RWPE1 (cell line): ENCODE results near the gene NUP210.

Source experiments
- CTCF ChIA-PET: fragments of 350-600 bp; sonication (Branson Sonifier 250); formaldehyde crosslinking; extraction: SDS; loops from one replicate; lab custom pipeline; 2021; lab: Yijun Ruan, JAX
- POLR2A ChIA-PET: fragments of 400-600 bp; formaldehyde crosslinking; extraction: SDS; loops from one replicate; lab custom pipeline; 2020; ENCODE audit warnings: antibody characterized with exemption; ENCODE audit not compliant: low non-redundant PET; lab: Yijun Ruan, JAX
- DNase-seq: peaks from one replicate; pipeline ENCODE4 v3.0.0; 2012; ENCODE audit warnings: low spot score
- H3K27ac ChIP-seq: fragments of 450-650 bp; 2 replicates; pipeline ENCODE4 v1.5.1; 2017
- CTCF ChIP-seq: fragments of 450-650 bp; conservative IDR thresholded peaks from 2 replicates; pipeline ENCODE4 v1.5.1; 2017; ENCODE audit warnings: low read depth, mild to moderate bottlenecking

The NUP210 gene

GRCh38 chr3:13424141-13424844 is 4.2 kb upstream of the NUP210 start:
- CTCF ChIA-PET: no interaction called here
- POLR2A ChIA-PET: no interaction called here
- no peak for DNase-seq
- TF ChIP-seq CTCF: no peak
- H3K27ac ChIP-seq: no peak overlapping the region

- H3K27ac ChIP-seq: no peak overlapping the region
- TF ChIP-seq CTCF: no peak
- ChIA-PET POLR2A (no interaction called here), CTCF (interaction anchor here (0.6 to 0.7 kb wide), 2 partner anchors 78 to 707 kb away, joined by 3 read pairs; no protein-coding TSS in a partner anchor)
- no peak for DNase-seq
These were observed 976 bp upstream of the NUP210 start for GRCh38 chr3:13420831-13421765.

GRCh38 chr3:13419505-13420044 is 547 bp downstream of the NUP210 start:
- no peak for DNase-seq
- ChIA-PET POLR2A (no interaction called here), CTCF (interaction anchor here (0.5 to 1.0 kb wide), 2 partner anchors 34 to 738 kb away, joined by 3 read pairs; no protein-coding TSS in a partner anchor)
- no peak overlapping the region for H3K27ac ChIP-seq
- no peak for TF ChIP-seq CTCF

GRCh38 chr3:13417166-13417947 is 2.8 kb downstream of the NUP210 start:
- no peak overlapping the region for H3K27ac ChIP-seq
- CTCF ChIA-PET: interaction anchor here (0.9 kb wide), 1 partner anchor 23 kb away, joined by 3 read pairs; no protein-coding TSS in a partner anchor

GRCh38 chr3:13415997-13416793 is 3.9 kb downstream of the NUP210 start:
- ChIA-PET POLR2A (no interaction called here), CTCF (no interaction called here)
- H3K27ac ChIP-seq: no peak overlapping the region
- TF ChIP-seq CTCF: no peak
- no peak for DNase-seq

More at GRCh38 chr3:13417166-13417947, 2.8 kb downstream of the NUP210 start:
- no peak for TF ChIP-seq CTCF
- POLR2A ChIA-PET: no interaction called here
- no peak for DNase-seq
